Stimulated activated memory B cell treated with anti-CD40 and anti-IgM and Interleukin-4, amounts not matched to agents 10 μg/mL and 1 μg/mL and 100 μg/mL, for 72 hours (primary cell): ENCODE measurements around the gene LRRC4C.

Experiments
- ATAC-seq: fragments of 150-1000 bp; cut with Tn5 transposase; 2 replicates; pipeline ENCODE4 v1.10.0; 2021
- H3K27ac Mint-ChIP-seq: one replicate; pipeline ENCODE4 v1.8.0; 2022; ENCODE audit warnings: mild to moderate bottlenecking, mixed read lengths
- H3K27me3 Mint-ChIP-seq: one replicate; pipeline ENCODE4 v1.8.0; 2022; ENCODE audit warnings: mixed read lengths
- H3K36me3 Mint-ChIP-seq: one replicate; pipeline ENCODE4 v1.8.0; 2022; ENCODE audit warnings: mixed read lengths
- H3K4me1 Mint-ChIP-seq: one replicate; pipeline ENCODE4 v1.8.0; 2022; ENCODE audit warnings: mixed read lengths
- H3K4me3 Mint-ChIP-seq: one replicate; pipeline ENCODE4 v1.8.0; 2022; ENCODE audit warnings: mild to moderate bottlenecking, moderate library complexity, mixed read lengths
- H3K9me3 Mint-ChIP-seq: one replicate; pipeline ENCODE4 v1.8.0; 2022; ENCODE audit warnings: mixed read lengths

LRRC4C gene

DNA sequence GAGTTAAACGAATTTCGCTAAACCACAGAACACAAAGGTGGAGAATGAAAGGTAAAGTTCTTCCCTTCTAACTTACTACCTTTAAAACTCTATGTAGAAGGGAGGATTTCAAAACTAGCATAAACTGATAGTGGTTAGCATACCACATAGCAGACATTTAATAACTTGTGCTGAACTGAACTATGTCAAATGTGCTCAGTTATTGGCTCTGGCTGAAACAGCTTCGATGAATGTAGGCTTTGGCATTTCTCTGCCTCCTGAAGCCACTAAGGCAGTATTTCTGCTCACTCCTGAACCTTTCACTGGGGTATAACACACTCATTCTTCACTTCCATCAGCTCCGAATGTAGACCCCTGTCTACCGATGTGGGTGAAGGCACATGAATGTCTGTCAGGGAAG, 1188.1 kb downstream of the LRRC4C start:
- Mint-ChIP-seq H3K4me1 (no peaks in the 10 kb centered on the region), H3K27me3 (no peaks in the 10 kb centered on the region), H3K27ac (no peak overlapping the region), H3K36me3 (no peaks in the 10 kb centered on the region), H3K4me3 (no peak overlapping the region), H3K9me3 (peaks cover 6% of the 10 kb centered on the region)
- ATAC-seq: no peak

GRCh38 chr11:40269865-40270264, 1189.6 kb downstream of the LRRC4C start:
- Mint-ChIP-seq H3K9me3 (peaks cover 8% of the 10 kb centered on the region), H3K4me3 (no peak overlapping the region), H3K27ac (no peak overlapping the region), H3K4me1 (no peaks in the 10 kb centered on the region), H3K36me3 (no peaks in the 10 kb centered on the region), H3K27me3 (no peaks in the 10 kb centered on the region)
- no peak for ATAC-seq

- no peaks in the 10 kb centered on the region for H3K4me1 Mint-ChIP-seq
- no peaks in the 10 kb centered on the region for H3K36me3 Mint-ChIP-seq
- no peaks in the 10 kb centered on the region for H3K27me3 Mint-ChIP-seq
- no peak for ATAC-seq
- H3K27ac Mint-ChIP-seq: no peak overlapping the region
- H3K4me3 Mint-ChIP-seq: no peak overlapping the region
- peaks cover 5% of the 10 kb centered on the region for H3K9me3 Mint-ChIP-seq
Observed at GRCh38 chr11:40268551-40268950, 1190.9 kb downstream of the LRRC4C start.

GRCh38 chr11:40255457-40255856, 1204.0 kb downstream of the LRRC4C start:
- Mint-ChIP-seq H3K9me3 (peaks cover 4% of the 10 kb centered on the region), H3K27me3 (no peaks in the 10 kb centered on the region), H3K27ac (no peak overlapping the region), H3K4me3 (no peak overlapping the region), H3K4me1 (no peaks in the 10 kb centered on the region), H3K36me3 (no peaks in the 10 kb centered on the region)
- ATAC-seq: no peak

- no peaks in the 10 kb centered on the region for H3K4me1 Mint-ChIP-seq
- peaks cover 4% of the 10 kb centered on the region for H3K9me3 Mint-ChIP-seq
- no peaks in the 10 kb centered on the region for H3K27me3 Mint-ChIP-seq
- H3K27ac Mint-ChIP-seq: no peak overlapping the region
- ATAC-seq: no peak
- H3K4me3 Mint-ChIP-seq: no peak overlapping the region
- no peaks in the 10 kb centered on the region for H3K36me3 Mint-ChIP-seq
Observed at GRCh38 chr11:40253166-40253565, 1206.3 kb downstream of the LRRC4C start.

- Mint-ChIP-seq H3K27ac (no peak overlapping the region), H3K4me1 (no peaks in the 10 kb centered on the region), H3K4me3 (no peak overlapping the region), H3K9me3 (peaks cover 4% of the 10 kb centered on the region), H3K36me3 (no peaks in the 10 kb centered on the region), H3K27me3 (no peaks in the 10 kb centered on the region)
- ATAC-seq: no peak
Observed at GRCh38 chr11:40252236-40252635, 1207.2 kb downstream of the LRRC4C start.

GRCh38 chr11:40246983-40247382, 1212.5 kb downstream of the LRRC4C start:
- no peak overlapping the region for H3K4me3 Mint-ChIP-seq
- H3K9me3 Mint-ChIP-seq: peaks cover under 1% of the 10 kb centered on the region
- no peak overlapping the region for H3K27ac Mint-ChIP-seq
- H3K4me1 Mint-ChIP-seq: no peaks in the 10 kb centered on the region
- no peaks in the 10 kb centered on the region for H3K36me3 Mint-ChIP-seq
- no peaks in the 10 kb centered on the region for H3K27me3 Mint-ChIP-seq
- no peak for ATAC-seq

GRCh38 chr11:40241524-40242051, 1217.9 kb downstream of the LRRC4C start:
- Mint-ChIP-seq H3K4me1 (no peaks in the 10 kb centered on the region), H3K4me3 (no peak overlapping the region), H3K27me3 (no peaks in the 10 kb centered on the region), H3K27ac (no peak overlapping the region), H3K9me3 (no peaks in the 10 kb centered on the region), H3K36me3 (no peaks in the 10 kb centered on the region)
- no peak for ATAC-seq

DNA sequence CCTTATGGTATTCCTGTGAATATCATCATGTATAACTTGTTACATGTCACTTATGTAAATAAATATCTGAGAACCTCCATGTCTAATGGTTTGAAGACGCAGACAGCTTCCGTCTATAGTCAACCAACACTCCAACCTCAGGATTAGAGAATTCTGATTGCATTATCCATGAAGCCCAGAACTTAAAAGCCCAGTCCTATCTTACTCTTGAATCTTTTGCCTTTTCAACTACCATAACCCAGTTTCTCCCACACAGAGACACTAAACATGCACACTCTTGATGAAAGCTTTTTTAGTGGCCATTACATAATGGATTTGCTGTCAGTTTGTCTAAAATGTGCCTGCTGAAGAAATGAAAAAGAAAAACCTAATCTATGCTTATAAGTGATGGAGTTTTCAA, 1219.2 kb downstream of the LRRC4C start:
- H3K36me3 Mint-ChIP-seq: no peaks in the 10 kb centered on the region
- no peaks in the 10 kb centered on the region for H3K4me1 Mint-ChIP-seq
- H3K9me3 Mint-ChIP-seq: no peaks in the 10 kb centered on the region
- H3K27ac Mint-ChIP-seq: no peak overlapping the region
- H3K4me3 Mint-ChIP-seq: no peak overlapping the region
- H3K27me3 Mint-ChIP-seq: no peaks in the 10 kb centered on the region
- ATAC-seq: no peak

- no peaks in the 10 kb centered on the region for H3K4me1 Mint-ChIP-seq
- H3K9me3 Mint-ChIP-seq: no peaks in the 10 kb centered on the region
- no peaks in the 10 kb centered on the region for H3K36me3 Mint-ChIP-seq
- no peak for ATAC-seq
- H3K4me3 Mint-ChIP-seq: no peak overlapping the region
- H3K27me3 Mint-ChIP-seq: no peaks in the 10 kb centered on the region
- H3K27ac Mint-ChIP-seq: no peak overlapping the region
Observed at GRCh38 chr11:40236526-40236925, 1222.9 kb downstream of the LRRC4C start.

- no peak overlapping the region for H3K27ac Mint-ChIP-seq
- no peaks in the 10 kb centered on the region for H3K4me1 Mint-ChIP-seq
- no peaks in the 10 kb centered on the region for H3K27me3 Mint-ChIP-seq
- ATAC-seq: no peak
- no peaks in the 10 kb centered on the region for H3K36me3 Mint-ChIP-seq
- no peaks in the 10 kb centered on the region for H3K9me3 Mint-ChIP-seq
- no peak overlapping the region for H3K4me3 Mint-ChIP-seq
Observed at GRCh38 chr11:40235841-40236240, 1223.6 kb downstream of the LRRC4C start.

DNA sequence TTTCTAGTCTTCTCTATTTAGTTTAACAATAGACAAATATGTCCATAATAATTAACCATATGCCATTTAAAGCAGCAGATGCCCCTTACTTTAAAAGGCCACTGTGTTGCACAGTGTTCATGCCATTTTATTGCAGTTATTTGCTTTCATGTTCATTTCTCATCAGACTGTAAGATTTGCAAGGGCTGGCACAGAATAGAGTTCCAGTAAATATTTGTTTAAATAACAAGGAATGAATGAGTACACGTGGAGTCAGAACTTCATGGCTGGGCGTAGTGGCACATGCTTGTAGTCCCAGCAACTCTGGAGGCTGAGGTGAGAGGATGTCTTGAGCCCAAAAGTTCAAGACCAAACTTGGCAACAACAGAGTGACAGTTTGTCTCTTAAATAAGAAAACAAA, 1228.6 kb downstream of the LRRC4C start:
- Mint-ChIP-seq H3K4me3 (no peak overlapping the region), H3K27ac (no peak overlapping the region), H3K36me3 (no peaks in the 10 kb centered on the region), H3K27me3 (no peaks in the 10 kb centered on the region), H3K9me3 (no peaks in the 10 kb centered on the region), H3K4me1 (no peaks in the 10 kb centered on the region)
- no peak for ATAC-seq

DNA sequence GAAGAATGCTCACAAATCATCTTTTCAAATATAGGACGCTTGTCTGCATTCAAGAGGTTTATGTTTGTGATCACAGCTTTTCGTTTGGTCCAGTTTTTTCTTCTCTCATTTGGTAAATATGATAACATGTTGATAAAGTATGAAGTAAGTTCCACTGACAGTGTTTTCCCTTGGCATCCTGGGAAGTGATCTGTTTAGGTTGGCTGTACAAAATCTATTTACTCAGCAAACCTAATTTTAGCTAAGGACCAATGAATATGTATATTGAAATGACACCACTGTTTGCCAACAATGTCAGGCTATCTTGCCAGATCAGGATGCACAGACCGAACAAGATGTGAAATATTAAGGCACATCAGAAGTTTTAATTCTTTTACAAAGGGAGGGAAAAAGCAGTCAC, 1230.8 kb downstream of the LRRC4C start:
- H3K4me1 Mint-ChIP-seq: no peaks in the 10 kb centered on the region
- no peaks in the 10 kb centered on the region for H3K27me3 Mint-ChIP-seq
- no peaks in the 10 kb centered on the region for H3K9me3 Mint-ChIP-seq
- no peak for ATAC-seq
- no peak overlapping the region for H3K27ac Mint-ChIP-seq
- no peak overlapping the region for H3K4me3 Mint-ChIP-seq
- H3K36me3 Mint-ChIP-seq: no peaks in the 10 kb centered on the region

- Mint-ChIP-seq H3K4me3 (no peak overlapping the region), H3K36me3 (no peaks in the 10 kb centered on the region), H3K9me3 (no peaks in the 10 kb centered on the region), H3K4me1 (no peaks in the 10 kb centered on the region), H3K27ac (no peak overlapping the region), H3K27me3 (no peaks in the 10 kb centered on the region)
- ATAC-seq: no peak
Observed at GRCh38 chr11:40227730-40228129, 1231.7 kb downstream of the LRRC4C start.

DNA sequence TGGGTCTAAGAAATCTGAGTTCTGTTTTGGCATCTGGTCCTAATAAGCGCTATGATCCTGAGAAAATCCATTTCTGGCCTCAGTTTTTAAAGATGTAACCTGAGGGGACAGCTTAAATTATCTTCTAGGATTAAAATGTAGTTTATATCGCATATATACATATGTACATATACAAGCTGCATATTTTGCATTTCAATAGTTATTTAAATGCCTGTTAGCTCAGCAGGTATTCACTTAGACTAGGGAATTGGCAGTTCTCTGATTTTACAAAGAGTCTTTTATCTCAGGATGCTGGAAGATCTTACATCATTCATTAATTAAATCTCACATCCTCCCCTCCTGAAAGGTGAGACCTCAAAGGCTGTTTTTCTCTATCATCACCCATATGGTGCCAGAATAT, 1232.8 kb downstream of the LRRC4C start:
- no peak for ATAC-seq
- H3K9me3 Mint-ChIP-seq: no peaks in the 10 kb centered on the region
- no peaks in the 10 kb centered on the region for H3K36me3 Mint-ChIP-seq
- H3K4me3 Mint-ChIP-seq: no peak overlapping the region
- no peaks in the 10 kb centered on the region for H3K4me1 Mint-ChIP-seq
- H3K27ac Mint-ChIP-seq: no peak overlapping the region
- H3K27me3 Mint-ChIP-seq: no peaks in the 10 kb centered on the region

GRCh38 chr11:40223596-40224330, 1235.7 kb downstream of the LRRC4C start:
- no peaks in the 10 kb centered on the region for H3K36me3 Mint-ChIP-seq
- H3K27me3 Mint-ChIP-seq: no peaks in the 10 kb centered on the region
- no peak for ATAC-seq
- no peak overlapping the region for H3K4me3 Mint-ChIP-seq
- H3K9me3 Mint-ChIP-seq: peaks cover 5% of the 10 kb centered on the region
- H3K4me1 Mint-ChIP-seq: no peaks in the 10 kb centered on the region
- H3K27ac Mint-ChIP-seq: no peak overlapping the region
